NCI-H187 (cell line): ENCODE measurements around the gene FAM171A1.
"Not testable (repeated sequence)": the region's sequence is repeated elsewhere in the genome, so short reads cannot be mapped to it uniquely, and the experiment has no call there.

Experiments
- DNase-seq, 2 experiments: peaks; one replicate each; lab custom pipeline; 2025; lab: John Stamatoyannopoulos, UW

The FAM171A1 gene

DNA sequence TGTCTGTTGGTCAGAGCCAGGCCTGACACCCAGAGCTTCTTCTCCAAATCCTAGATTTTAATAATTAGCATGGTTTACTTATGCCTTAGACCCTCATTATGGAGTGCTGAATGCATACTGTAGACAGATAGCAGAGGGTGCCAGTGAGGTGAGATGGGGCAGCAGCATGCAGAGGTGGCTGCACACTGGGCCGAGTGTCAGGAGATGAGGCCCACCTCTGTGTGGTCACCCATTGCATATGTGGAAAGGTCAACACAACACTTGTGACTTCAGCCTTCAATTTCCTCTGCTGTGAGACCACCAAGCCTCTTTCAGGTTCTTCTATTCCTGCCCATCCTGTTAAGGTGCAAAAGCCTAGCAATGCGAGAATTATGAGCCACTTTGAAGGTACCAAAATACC, 162.9 kb downstream of the FAM171A1 start:
- DNase-seq, result no peak

DNA sequence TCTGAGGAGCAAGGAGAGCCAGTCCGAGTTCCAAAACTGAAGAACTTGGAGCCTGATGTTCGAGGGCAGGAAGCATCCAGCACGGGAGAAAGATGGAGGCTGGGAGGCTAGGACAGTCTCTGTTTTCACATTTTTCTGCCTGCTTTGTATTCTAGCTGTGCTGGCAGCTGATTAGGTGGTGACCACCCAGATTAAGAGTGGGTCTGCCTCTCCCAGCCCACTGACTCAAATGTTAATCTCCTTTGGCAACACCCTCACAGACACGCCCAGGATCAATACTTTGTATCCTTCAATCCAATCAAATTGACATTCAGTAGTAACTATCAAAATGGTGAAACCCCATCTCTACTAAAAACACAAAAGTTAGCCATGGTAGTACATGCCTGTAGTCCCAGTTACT, 163.7 kb downstream of the FAM171A1 start:
- DNase-seq, result not testable (repeated sequence)

DNA sequence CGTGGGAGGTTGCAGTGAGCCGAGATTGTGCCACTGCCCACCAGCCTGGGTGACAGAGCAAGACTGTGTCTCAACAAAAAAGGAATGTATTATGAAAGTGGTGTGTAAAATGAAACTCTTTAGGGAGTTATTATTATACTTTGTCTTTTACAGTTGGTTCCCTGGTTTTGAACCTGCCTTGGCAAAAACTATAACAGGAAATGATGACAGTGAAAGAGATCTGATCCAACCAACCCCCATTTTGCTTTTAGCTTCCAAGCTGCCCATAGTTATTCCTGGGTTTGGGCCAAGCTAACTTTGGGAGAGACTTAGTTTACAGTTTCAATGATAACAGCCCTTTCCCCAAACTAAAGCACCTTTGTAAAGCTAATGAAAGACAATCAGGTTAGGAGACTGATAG, 168.4 kb downstream of the FAM171A1 start:
- no peak for DNase-seq

DNA sequence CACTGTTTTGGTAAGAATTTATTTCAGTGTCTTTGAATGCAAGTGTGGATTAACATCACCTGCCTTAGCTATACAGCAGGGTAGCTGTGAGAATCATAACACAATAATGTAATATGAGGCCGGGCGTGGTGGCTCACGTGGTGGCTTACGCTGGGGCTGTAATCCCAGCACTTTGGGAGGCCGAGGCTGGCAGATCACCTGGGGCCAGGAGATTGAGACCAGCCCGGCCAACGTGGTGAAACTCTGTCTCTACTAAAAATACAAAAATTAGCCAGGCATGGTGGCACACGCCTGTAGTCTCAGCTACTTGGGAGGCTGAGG, 168.8 kb downstream of the FAM171A1 start:
- DNase-seq, result not testable (repeated sequence)

DNA sequence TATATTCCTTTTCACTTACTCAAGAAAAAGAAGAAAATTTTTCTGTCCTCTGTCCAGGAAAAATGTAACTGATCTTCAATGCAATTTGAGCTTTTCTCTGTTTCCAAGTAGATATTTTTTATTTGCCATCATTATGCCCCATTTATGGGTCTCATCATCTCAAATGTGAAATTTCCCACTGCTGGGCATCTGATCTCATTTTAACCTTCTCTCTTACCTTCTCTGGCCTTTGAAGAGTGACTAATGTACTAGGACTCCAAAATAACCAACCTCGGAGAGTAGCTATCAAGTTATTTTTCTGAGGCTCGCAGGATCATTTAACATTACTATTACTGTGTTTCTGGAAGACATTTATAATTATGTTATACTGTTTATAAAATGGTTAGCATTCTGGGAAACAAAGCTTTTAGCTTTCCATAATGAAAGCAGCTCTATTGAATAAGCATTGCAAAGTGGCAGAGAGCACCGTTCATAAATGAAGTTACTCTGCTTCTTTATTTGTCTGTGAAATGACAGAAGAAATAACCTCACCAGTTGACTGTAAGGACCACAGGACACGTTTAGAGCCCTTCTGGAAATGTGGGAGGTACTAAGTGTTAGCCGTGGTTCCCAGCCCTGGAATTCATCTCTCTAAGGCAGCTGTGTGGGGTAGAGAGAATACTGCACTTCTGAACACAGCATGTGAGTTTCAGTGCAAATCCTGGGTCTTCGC, 169.3 kb downstream of the FAM171A1 start:
- DNase-seq, result no peak

DNA sequence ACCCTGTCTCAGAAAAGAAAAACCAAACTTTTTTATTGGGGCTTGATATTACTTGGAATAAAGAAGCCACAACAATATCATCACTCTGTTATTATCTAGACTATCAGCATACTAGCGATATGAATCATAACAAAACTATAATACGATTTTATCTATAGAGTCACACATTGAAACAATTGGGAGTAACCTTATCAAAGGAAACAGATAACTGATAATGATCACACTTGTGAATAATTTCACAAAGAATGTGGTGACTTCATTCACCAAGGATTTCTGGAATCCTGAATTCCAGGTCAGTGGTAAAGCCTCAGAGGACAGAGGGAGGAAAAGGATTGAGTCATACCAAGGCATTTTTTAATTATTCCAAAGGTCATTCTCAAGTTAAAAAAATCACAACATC, 170.5 kb downstream of the FAM171A1 start:
- DNase-seq, result no peak

DNA sequence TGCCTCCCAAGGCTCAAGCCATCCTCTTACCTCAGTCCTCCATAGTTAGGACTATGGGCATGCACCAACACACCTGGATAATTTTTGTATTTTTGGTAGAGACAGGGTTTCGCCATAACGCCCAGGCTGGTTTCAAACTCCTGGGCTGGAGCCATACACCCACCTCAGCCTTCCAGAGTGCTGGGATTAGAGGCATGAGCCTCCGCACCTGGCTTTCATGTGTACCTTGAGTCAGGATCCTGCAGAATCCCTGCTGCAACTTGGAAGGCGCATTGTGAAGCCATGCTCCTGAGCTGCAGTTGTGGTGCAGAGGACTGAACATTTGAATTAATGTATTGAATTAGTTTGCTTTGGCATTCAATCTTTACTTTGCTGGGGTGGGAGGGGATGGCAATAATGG, 173.2 kb downstream of the FAM171A1 start:
- DNase-seq, result no peak

DNA sequence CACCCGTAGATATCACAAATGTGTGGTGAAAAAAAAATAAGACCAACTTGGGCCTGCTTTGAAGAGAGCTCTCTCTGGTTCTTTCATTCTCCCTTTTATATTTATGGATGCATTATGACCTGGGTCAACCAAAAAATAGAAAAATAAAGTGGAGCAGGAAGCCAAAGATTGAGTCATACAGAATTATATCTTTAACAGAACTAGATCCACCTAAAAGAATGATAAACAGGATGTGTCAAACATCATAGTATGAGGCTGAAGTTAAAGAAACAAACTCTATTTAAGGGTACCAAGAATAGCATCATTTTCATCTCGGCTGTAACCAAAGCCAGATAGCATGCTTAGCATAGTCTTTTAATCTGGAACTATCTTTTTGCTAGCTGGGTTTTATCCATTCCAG, 173.8 kb downstream of the FAM171A1 start:
- no peak for DNase-seq

DNA sequence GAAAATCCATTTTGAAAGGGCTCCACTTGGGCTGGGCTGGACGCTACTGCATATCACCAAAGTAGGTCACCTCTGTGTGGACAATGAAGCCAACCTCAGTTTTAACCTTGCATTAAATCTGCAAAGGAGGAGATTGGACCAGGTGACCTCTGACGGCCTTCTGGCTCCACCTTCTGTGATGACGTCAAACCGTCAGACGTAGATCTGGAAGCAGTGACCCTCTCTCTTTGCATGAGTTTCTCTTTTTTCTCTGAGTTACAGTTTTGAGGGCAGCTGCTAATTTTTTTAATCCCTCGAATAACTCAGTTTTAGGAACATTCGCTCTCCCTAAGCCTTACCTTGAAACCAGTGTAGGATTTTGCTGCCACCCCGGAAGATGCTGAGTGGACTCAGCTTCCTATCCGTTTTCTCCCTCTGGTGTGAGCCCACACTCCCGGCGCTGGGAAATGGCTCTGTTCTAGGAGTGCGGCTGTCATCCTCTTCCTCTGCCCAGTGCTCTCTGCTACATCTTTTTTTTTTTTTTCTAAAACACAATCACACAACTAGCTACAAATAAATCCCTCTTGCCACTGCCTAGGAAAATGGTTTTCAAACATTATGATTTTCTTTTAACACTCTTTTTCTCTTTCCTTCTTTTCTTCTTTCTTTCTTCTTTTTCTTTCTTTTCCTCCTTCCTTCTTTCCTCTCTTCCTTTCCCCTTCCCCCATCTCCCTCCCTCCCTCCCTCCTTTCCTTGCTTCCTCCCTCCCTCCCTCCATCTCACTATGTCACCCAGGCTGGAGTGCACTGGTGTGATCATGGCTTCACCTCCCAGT, 174.9 kb downstream of the FAM171A1 start:
- no peak for DNase-seq

DNA sequence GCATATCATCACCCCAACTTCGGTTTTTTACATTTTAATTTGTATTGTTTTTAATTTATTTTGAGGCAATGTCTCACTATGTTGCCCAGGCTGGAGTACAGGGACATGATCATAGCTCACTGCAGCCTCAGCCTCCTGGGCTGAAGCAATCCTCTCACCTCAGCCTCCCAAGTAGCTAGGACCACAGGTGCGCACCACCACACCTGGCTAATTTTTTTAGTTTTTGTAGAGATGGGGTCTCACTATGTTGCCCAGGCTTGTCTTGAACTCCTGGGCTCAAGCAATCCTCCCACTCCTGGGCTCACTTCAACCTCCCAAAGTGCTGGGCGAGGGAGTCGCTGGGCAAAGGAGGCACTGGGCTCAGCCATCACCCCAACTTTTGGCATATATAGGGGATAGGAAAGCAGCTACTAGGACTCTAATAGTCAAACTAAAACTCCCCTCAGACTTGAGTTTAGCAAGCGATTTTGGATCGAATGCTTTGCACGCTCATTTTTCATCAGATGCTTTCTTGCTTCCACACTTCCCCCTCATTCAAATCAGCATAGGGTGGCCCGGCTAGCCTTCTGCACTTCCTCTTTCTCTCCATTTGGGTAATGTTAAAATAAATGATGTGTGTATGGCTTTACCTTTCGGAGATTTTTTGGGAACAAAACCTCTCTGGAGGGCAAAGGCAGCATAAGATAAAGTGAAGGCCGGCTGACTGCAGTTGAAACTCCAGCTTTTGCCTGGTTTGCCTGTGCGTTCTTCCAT, 181.8 kb downstream of the FAM171A1 start:
- no peak for DNase-seq

DNA sequence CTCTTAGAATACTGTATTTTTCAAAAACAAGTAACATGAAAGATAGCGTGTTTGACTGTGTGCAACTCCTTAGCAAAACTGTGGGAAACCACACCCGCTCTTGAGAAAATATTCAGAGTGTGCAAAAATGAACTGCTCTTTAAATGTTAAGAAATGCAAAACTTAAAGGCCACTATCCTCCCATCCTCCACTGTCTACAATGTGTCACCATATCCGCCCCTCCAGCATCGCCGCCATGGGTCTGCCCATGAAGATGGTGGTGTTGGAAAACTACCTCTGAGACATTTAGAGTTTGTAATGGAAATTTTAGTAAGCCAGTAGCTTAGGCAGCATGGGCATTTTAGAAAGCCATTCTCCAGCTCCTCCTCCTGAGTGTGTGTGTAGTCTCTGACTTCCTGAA, 182.5 kb downstream of the FAM171A1 start:
- DNase-seq, result no peak

DNA sequence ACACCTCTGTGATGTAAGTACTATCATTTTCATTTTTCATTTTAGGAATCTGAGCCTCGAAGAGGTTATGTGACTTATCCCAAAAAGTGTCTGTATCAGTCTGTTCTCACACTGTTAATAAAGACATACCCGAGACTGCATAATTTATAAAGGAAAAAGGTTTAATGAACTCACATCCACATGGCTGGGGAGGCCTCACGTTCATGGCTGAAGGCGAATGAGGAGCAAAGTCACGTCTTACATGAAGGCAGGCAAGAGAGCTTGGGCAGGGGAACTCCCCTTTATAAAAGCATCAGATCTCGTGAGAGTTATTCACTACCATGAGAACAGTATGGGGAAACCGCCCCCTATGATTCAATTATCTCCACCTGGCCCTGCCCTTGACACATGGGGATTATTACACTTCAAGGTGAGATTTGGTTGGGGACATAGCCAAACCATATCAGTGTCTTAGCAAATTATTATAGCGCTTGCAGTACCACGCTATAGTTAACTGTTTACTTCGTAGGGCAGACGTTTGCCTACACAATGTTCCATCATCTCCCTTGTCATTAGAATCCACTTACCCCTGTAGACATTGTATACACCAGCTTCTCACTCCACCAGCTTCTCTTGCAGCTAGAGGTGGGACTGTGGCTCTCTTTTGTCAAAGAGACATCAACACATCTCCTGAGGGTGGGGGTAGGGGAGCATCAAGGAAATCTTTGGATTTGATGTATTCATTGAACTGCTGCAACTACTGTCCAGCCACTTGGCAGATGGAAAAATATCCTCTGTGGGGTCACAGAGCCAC, 187.2 kb downstream of the FAM171A1 start:
- DNase-seq, result no peak

DNA sequence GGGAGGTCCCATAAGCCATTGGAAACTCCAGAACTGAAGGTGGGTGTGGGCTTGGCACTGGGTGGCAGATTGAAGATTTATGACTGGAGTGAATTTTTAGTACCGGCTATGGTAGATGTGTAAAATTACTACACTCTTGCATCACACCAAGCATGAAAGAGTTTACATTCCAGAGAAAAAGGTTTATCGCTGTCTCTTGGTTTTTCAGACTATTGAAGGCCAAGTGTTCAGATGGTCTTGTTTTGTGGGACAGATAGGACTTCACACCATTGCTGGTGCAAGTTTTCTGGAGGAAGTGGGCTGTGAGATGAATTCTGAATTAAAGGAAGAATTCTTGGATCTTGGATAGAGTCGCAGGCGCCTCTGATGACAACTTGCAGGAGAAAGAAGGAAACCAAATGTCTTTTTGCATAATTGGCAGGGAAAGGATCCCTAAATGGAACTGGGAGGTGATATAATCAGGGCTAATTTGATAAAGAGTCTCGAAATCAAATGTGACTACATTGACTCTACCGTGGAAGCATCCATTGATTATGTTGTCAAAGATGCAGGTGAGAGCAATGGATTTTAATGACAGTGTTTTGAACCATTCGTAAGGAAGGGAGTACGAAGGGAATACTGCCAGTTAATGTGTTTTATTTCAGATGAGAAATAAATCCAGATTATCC, 188.4 kb downstream of the FAM171A1 start:
- DNase-seq, result no peak

DNA sequence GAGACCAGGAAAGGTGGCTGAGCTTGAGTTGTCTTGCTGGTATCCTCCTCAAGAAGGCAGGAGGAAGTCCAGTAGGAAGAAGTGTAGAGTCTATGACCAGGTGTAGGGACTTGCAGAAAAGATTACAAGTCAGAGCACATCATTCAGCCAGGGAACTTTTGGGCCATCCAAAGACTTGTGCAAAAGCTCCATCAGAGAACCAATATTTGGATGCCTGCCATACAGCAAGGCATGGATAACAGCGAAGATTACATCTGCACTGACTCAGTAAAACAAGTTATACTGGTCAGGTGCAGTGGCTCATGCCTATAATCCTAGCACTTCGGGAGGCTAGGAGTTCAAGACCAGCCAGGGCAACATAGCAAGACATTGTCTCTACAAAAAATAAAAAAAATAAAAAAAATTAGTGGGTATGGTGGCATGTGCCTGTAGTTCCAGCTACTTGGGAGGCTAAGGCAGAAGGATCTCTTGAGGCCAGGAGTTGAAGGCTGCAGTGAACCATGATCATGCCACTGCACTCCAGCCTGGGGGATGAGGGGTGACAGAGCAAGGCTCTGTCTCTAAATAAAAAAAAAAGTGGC, 189.4 kb downstream of the FAM171A1 start:
- DNase-seq, result no peak

DNA sequence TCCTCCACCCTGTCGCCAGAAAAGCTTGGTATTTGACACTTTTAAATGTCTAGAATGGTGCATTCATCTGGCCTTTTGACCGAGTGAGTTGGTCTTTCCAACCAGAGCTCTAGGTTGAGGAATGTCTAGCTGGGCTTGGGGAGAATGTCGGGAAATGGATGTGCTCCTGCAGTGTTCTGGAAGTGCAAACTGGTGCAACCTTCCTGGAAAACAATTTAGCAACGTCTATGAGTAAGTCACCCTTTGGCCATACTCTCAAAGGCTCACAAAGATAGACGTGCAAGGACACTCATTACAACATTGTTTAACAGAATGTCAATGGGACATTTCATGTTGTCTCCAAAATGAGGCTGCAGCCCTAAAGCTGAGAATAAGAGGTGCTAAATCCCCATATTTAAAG, 190.4 kb downstream of the FAM171A1 start:
- DNase-seq, result no peak

DNA sequence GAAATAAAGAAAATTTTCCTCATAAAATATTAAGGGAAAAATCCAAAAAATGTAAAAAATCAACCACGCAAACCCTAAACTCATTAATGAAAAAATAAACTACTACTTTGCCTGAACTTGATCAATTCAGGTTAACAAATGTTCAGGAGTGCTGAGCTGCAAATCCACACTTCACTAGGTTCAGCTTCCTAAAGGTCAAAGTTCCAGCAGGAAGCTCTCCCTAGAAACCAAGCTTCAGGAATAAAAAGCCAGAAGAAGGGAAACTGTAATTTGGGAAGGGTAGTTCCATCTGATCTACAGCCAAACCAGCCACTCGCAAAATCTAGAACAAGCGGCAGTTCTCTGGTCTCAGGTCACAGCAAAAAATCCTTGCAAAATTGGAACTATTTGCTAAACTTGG, 194.8 kb downstream of the FAM171A1 start:
- DNase-seq, result no peak

DNA sequence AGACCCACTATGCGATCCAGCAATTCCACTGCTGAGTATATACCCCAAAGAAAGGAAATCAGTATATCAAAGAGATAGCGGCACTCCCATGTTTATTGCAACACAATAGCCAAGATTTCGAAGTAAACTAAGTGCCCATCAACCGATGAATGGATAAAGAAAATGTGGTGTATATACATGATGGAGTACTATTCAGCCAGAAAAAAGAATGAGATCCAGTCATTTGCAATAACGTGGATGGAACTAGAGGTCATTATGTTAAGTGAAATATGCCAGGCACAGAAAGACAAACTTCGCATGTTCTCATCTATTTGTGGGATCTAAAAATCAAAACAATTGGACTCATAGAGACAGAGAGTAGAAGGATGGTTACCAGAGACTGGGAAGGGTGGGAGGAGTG, 195.5 kb downstream of the FAM171A1 start:
- no peak for DNase-seq

DNA sequence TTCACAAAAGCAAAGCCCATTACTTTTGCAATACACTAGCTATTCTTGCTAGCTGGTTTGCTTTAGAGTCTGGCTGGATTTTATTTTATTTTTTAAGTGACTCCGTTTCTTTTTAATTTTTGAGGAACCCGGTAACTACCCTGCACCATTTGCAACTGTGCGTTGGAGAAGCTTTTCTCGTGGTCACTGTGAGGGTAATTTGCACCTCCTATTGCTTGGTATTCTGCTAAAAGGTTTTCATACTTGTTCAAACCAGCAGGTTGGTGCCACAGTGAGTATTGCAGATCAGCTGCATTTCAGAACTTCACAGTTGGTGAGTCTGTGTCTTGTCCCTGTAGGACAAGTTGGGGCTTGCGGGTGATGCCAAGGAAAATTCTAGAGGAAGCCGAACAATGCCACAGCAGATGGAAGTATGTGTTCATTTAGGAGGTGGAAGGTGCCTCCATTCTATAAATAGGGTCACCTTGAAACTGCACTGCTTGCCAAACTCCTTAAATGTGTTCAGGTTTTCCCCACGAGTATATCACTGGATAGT, 198.7 kb downstream of the FAM171A1 start:
- no peak for DNase-seq

DNA sequence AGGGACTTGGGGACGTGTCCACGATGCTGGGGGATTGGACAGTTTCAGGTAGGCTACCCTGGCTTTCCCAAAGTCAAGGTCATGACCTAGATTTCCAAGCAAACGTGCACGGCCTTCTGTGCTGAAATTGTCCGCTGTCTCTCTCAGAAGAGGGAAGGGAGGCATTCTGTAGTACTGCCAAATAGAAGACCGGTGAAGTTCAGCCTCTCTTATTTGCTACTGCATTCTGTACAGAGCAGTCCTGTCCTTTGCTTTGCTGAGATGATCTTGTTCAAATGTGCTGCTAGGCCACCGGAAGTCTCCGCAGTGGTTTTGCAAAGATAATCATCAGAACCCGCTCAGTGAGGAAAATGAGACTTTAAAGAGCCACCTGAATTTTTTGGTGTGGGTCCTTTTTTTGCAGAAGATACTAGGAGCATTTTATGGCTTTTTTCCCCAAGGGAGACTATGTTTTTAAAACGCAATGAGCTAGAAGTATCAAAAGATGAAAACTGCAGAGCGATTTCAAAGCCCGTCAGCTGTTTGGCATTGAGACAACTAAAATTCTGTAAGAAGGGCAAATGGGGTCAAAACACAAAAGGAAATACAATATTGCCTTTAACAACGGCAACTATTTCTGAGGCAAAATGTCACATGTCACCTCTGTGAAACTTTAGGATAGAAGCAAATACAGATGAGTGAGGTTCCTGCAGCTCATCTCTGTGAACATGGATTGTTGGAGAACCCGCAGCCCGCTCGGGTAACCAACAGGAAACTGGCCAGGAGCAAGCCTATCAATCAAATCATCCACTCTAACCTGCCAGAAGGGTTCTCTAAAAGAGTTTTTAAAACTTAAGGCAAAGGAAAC, 201.3 kb downstream of the FAM171A1 start:
- no peak for DNase-seq
